Large intestine (tissue), 3 donors: ENCODE measurements around the gene ITGA7. TPM values are rescaled to one million over a fixed set of nuclear protein-coding genes. Genes with fewer than 3 reads are reported as not detected.

Experiments used
- DNase-seq, 2 donors: peaks; one replicate each; pipeline versions ENCODE4 v3.0.0 to v3.0.0-alpha.2; 2013
- H3K27ac ChIP-seq: one replicate; pipeline ENCODE4 v1.5.1; 2013; ENCODE audit warnings: low read length
- H3K27me3 ChIP-seq: 2 replicates; pipeline ENCODE4 v1.6.1; 2013; ENCODE audit warnings: low read length; ENCODE audit not compliant: control insufficient read depth, insufficient read depth
- H3K36me3 ChIP-seq: 2 replicates; pipeline ENCODE4 v1.6.1; 2013; ENCODE audit warnings: low read length; ENCODE audit not compliant: control insufficient read depth, insufficient read depth
- H3K4me1 ChIP-seq: one replicate; pipeline ENCODE4 v1.6.1; 2013; ENCODE audit warnings: low read length; ENCODE audit not compliant: control insufficient read depth, insufficient read depth
- H3K4me3 ChIP-seq: one replicate; pipeline ENCODE4 v1.5.1; 2013; ENCODE audit warnings: low read length
- H3K9me3 ChIP-seq: one replicate; pipeline ENCODE4 v1.6.1; 2013; ENCODE audit warnings: mild to moderate bottlenecking, low read depth, low read length, moderate library complexity; ENCODE audit not compliant: control insufficient read depth
- WGBS: methylation state at CpG from one replicate; pipeline ENCODE4 v1.1.5; 2013; ENCODE audit warnings: low lambda C conversion rate; ENCODE audit not compliant: insufficient coverage; 5-methylcytosine and 5-hydroxymethylcytosine counted together
- polyA plus RNA-seq: library from polyadenylated mRNA; unstranded; fragments of 120-200 nt; gene quantifications from one replicate; pipeline ENCODE4 v1.2.1, GENCODE V29; 2013

The ITGA7 gene
- polyA plus RNA-seq, 1 donor, result 29.6 TPM

GRCh38 chr12:55742719-55743405, 35.2 kb upstream of the ITGA7 start, which contains the start of gene GDF11:
GDF11 (plus strand) TSS chr12:55743122; CDS start chr12:55743317, 195 bp downstream.
- peaks cover 23% of the 10 kb centered on the region for H3K4me1 ChIP-seq
- 0% methylated on average over 3 of the region's 53 CpGs for WGBS
- DNase-seq, result peak; percentile 69 to 77
- H3K27me3 ChIP-seq, result no peaks in the 10 kb centered on the region
- H3K9me3 ChIP-seq, result peaks cover 3% of the 10 kb centered on the region
- H3K27ac ChIP-seq, result peak within 1 kb of the TSS; percentile 17
- H3K4me3 ChIP-seq, result peak within 1 kb of the TSS; percentile 61
- no peaks in the 10 kb centered on the region for H3K36me3 ChIP-seq

- Histone ChIP-seq H3K36me3 (no peaks in the 10 kb centered on the region), H3K27me3 (no peaks in the 10 kb centered on the region), H3K9me3 (peaks cover 3% of the 10 kb centered on the region), H3K4me1 (peaks cover 30% of the 10 kb centered on the region), H3K27ac (peak overlapping the region; percentile 17), H3K4me3 (peak overlapping the region; percentile 25)
- no peak for DNase-seq
- WGBS, result 33% methylated on average over 1 of the region's 3 CpGs
Measured at GRCh38 chr12:55741931-55742680, 34.4 kb upstream of the ITGA7 start.

- H3K4me1 ChIP-seq, result peaks cover 28% of the 10 kb centered on the region
Measured at GRCh38 chr12:55739025-55739378, 31.3 kb upstream of the ITGA7 start.

GRCh38 chr12:55738123-55739024, 30.7 kb upstream of the ITGA7 start:
- peak; percentile 81 to 93 for DNase-seq
- H3K9me3 ChIP-seq, result peaks cover under 1% of the 10 kb centered on the region
- H3K4me1 ChIP-seq, result peaks cover 26% of the 10 kb centered on the region
- peak overlapping the region; percentile 75 for H3K27ac ChIP-seq
- H3K27me3 ChIP-seq, result no peaks in the 10 kb centered on the region
- peak overlapping the region; percentile 57 for H3K4me3 ChIP-seq
- no peaks in the 10 kb centered on the region for H3K36me3 ChIP-seq
- 0% methylated on average over 3 of the region's 14 CpGs for WGBS

More at GRCh38 chr12:55739025-55739378, 31.3 kb upstream of the ITGA7 start:
- no peak for DNase-seq
- WGBS, result 100% methylated on average over 1 of the region's 2 CpGs
- no peaks in the 10 kb centered on the region for H3K27me3 ChIP-seq
- no peak overlapping the region for H3K27ac ChIP-seq
- peaks cover 3% of the 10 kb centered on the region for H3K9me3 ChIP-seq
- H3K4me3 ChIP-seq, result peak overlapping the region; percentile 57
- no peaks in the 10 kb centered on the region for H3K36me3 ChIP-seq

GRCh38 chr12:55737581-55738122, 29.9 kb upstream of the ITGA7 start:
- H3K36me3 ChIP-seq, result no peaks in the 10 kb centered on the region
- H3K27ac ChIP-seq, result peak overlapping the region; percentile 75
- no peaks in the 10 kb centered on the region for H3K9me3 ChIP-seq
- peaks cover 25% of the 10 kb centered on the region for H3K4me1 ChIP-seq
- no peaks in the 10 kb centered on the region for H3K27me3 ChIP-seq
- no peak for DNase-seq
- peak overlapping the region; percentile 57 for H3K4me3 ChIP-seq
- WGBS, result no CpG with 5 or more reads among the region's 4 CpGs

GRCh38 chr12:55736780-55737580, 29.3 kb upstream of the ITGA7 start:
- H3K4me3 ChIP-seq, result no peak overlapping the region
- DNase-seq, result peak; percentile 89 to 92
- H3K4me1 ChIP-seq, result peaks cover 20% of the 10 kb centered on the region
- WGBS, result no CpG with 5 or more reads among the region's 6 CpGs
- H3K27me3 ChIP-seq, result no peaks in the 10 kb centered on the region
- peak overlapping the region; percentile 75 for H3K27ac ChIP-seq
- H3K9me3 ChIP-seq, result no peaks in the 10 kb centered on the region
- H3K36me3 ChIP-seq, result no peaks in the 10 kb centered on the region

GRCh38 chr12:55736076-55736475, 28.4 kb upstream of the ITGA7 start:
- Histone ChIP-seq H3K4me1 (peaks cover 16% of the 10 kb centered on the region), H3K4me3 (no peak overlapping the region), H3K27ac (no peak overlapping the region), H3K36me3 (no peaks in the 10 kb centered on the region), H3K9me3 (no peaks in the 10 kb centered on the region), H3K27me3 (no peaks in the 10 kb centered on the region)
- no peak for DNase-seq
- no CpG with 5 or more reads among the region's 3 CpGs for WGBS

GRCh38 chr12:55734595-55734994, 26.9 kb upstream of the ITGA7 start:
- H3K36me3 ChIP-seq, result no peaks in the 10 kb centered on the region
- H3K27ac ChIP-seq, result no peak overlapping the region
- no peak for DNase-seq
- H3K4me1 ChIP-seq, result peaks cover 25% of the 10 kb centered on the region
- H3K27me3 ChIP-seq, result no peaks in the 10 kb centered on the region
- no peak overlapping the region for H3K4me3 ChIP-seq
- no peaks in the 10 kb centered on the region for H3K9me3 ChIP-seq
- WGBS, result no CpG with 5 or more reads among the region's 3 CpGs

- no peak for DNase-seq
- Histone ChIP-seq H3K27ac (no peak overlapping the region), H3K4me3 (no peak overlapping the region), H3K9me3 (no peaks in the 10 kb centered on the region), H3K36me3 (no peaks in the 10 kb centered on the region), H3K27me3 (no peaks in the 10 kb centered on the region), H3K4me1 (peaks cover 25% of the 10 kb centered on the region)
- WGBS, result no CpG with 5 or more reads among the region's 2 CpGs
Measured at GRCh38 chr12:55733858-55734257, 26.2 kb upstream of the ITGA7 start.
